ENCODE data around the gene PTPRM. TPM values are rescaled to one million over a fixed set of nuclear protein-coding genes. Genes with fewer than 3 reads are reported as not detected.

PTPRM gene
- total and polyA plus RNA-seq, 2 donors (not counting 3 experiments of a cell fraction or from before 2014, with no cell fraction given): 37.4 to 43.7 TPM

DNA sequence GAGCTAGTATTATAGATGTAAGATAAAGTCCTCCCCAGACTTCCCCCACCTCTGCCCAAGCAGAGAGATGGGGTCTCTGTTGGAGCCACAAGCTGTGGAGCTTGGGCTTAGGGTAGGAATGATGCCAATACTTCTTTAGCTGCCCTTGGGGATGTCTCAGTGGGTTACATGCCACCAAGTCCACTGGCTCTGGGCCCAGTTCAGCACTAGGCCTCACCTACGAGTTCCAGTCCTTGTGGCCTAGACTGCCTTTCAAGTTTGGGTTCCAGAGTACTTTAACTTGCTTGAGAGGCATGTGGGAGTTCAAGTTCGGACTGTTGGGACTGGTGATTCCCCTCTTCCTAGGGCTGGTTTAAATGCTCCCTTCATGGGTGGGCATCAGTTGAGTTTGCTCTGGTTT is 272.4 kb downstream of the PTPRM start:
- Histone ChIP-seq H4K20me1 (replicated peaks; ENCODE audit: control insufficient read depth, extremely low read depth, insufficient read depth, low read length) (no peaks in the 10 kb centered on the region), H2AFZ (ENCODE audit: low read depth, low read length) (no peak overlapping the region), H3K9me3 (replicated peaks; ENCODE audit: control insufficient read depth, insufficient read depth, low read length) (no peaks in the 10 kb centered on the region), H3K4me1 (ENCODE audit: control insufficient read depth, extremely low read depth, insufficient read depth, low read length) (peaks cover 9% of the 10 kb centered on the region), H3K36me3 (ENCODE audit: control insufficient read depth in 2 of 2, extremely low read depth in 1 of 2, insufficient read depth in 2 of 2, low read length in 2 of 2) (no peaks in the 10 kb centered on the region), H3K27ac (ENCODE audit: insufficient read depth, low read depth, low read length) (no peak overlapping the region), H3K27me3 (ENCODE audit: control insufficient read depth in 2 of 2, insufficient read depth in 2 of 2, low read length in 2 of 2) (no peaks in the 10 kb centered on the region), H3K4me3 (replicated peaks in 1 of 3; ENCODE audit: insufficient read depth in 1 of 3, low read depth in 1 of 3, low read length in 3 of 3) (no peak overlapping the region), H3K79me2 (ENCODE audit: control insufficient read depth, insufficient read depth, low read length) (no peaks in the 10 kb centered on the region), H3K4me2 (ENCODE audit: insufficient read depth, low read length) (no peak overlapping the region), H3K9me1 (replicated peaks; ENCODE audit: control insufficient read depth, extremely low read depth, insufficient read depth, low read length) (no peaks in the 10 kb centered on the region), H3K9ac (replicated peaks; ENCODE audit: extremely low read depth, insufficient read depth, low read length) (no peak overlapping the region)
- ChIA-PET CTCF (no interaction called here), POLR2A (no interaction called here)
- DNase-seq (ENCODE audit: low read depth, low spot score) (no peak), FAIRE-seq (no peak)
- dilution Hi-C loops (cut with MboI; ENCODE audit: extremely low pct_ligation_motif_present, low sequenced_read_pairs): no loop called here
- no TSS peak for BruUV-seq (replicated peaks)
- intact Hi-C loops (cut with micrococcal nuclease): no loop called here
- no peak for TF ChIP-seq POLR2A (IDR thresholded peaks at IDR 0.05; ENCODE audit: low read depth, low read length)
- TF ChIP-seq GATA2 (IDR thresholded peaks at IDR 0.05; ENCODE audit: insufficient read depth, insufficient read length, low read depth, low read length): no peak
- TF ChIP-seq, protein P1, sequence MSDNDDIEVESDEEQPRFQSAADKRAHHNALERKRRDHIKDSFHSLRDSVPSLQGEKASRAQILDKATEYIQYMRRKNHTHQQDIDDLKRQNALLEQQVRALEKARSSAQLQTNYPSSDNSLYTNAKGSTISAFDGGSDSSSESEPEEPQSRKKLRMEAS (IDR thresholded peaks at IDR 0.05; ENCODE audit: insufficient read depth, insufficient read length): no peak
- TF ChIP-seq JUN (IDR thresholded peaks at IDR 0.05; ENCODE audit: borderline replicate concordance, insufficient read depth, insufficient read length, low read depth): no peak
- no peak for TF ChIP-seq MYC (IDR thresholded peaks at IDR 0.05; ENCODE audit: low read depth, low read length)
- no peak for TF ChIP-seq EZH2 (IDR thresholded peaks at IDR 0.05; ENCODE audit: borderline replicate concordance, low read depth, low read length, severe bottlenecking)
- TF ChIP-seq POLR2AphosphoS5 (IDR thresholded peaks at IDR 0.05; ENCODE audit: insufficient read depth, low read depth, low read length): no peak
- TF ChIP-seq, protein P2, sequence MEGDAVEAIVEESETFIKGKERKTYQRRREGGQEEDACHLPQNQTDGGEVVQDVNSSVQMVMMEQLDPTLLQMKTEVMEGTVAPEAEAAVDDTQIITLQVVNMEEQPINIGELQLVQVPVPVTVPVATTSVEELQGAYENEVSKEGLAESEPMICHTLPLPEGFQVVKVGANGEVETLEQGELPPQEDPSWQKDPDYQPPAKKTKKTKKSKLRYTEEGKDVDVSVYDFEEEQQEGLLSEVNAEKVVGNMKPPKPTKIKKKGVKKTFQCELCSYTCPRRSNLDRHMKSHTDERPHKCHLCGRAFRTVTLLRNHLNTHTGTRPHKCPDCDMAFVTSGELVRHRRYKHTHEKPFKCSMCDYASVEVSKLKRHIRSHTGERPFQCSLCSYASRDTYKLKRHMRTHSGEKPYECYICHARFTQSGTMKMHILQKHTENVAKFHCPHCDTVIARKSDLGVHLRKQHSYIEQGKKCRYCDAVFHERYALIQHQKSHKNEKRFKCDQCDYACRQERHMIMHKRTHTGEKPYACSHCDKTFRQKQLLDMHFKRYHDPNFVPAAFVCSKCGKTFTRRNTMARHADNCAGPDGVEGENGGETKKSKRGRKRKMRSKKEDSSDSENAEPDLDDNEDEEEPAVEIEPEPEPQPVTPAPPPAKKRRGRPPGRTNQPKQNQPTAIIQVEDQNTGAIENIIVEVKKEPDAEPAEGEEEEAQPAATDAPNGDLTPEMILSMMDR (IDR thresholded peaks at IDR 0.05; ENCODE audit: extremely low read depth in 1 of 2, insufficient read depth in 1 of 2, low read depth in 1 of 2, low read length in 2 of 2): no peak
- no peak for TF ChIP-seq FOS (IDR thresholded peaks at IDR 0.05; ENCODE audit: borderline replicate concordance, insufficient read depth, low read length)

All from endothelial cell of umbilical vein (primary cell).